Type B pancreatic cell (in vitro differentiated cells): Measurements from ENCODE around the gene MRPL22. TPM values are rescaled to one million over a fixed set of nuclear protein-coding genes. Genes with fewer than 3 reads are reported as not detected.

Experiments
- DNase-seq: peaks from one replicate; pipeline ENCODE4 v3.0.0; 2021; ENCODE audit warnings: mixed read lengths; ENCODE audit not compliant: unreplicated experiment; ENCODE audit errors: extremely low spot score
- H3K27ac Mint-ChIP-seq: 2 replicates; pipeline ENCODE4 v1.8.0; 2021; ENCODE audit warnings: mild to moderate bottlenecking, mixed read lengths
- H3K27me3 Mint-ChIP-seq: 2 replicates; pipeline ENCODE4 v1.8.0; 2021; ENCODE audit warnings: mixed read lengths
- H3K36me3 Mint-ChIP-seq: 2 replicates; pipeline ENCODE4 v1.8.0; 2021; ENCODE audit warnings: mixed read lengths
- H3K4me1 Mint-ChIP-seq: one replicate; pipeline ENCODE4 v1.8.0; 2021; ENCODE audit warnings: mixed read lengths; ENCODE audit not compliant: unreplicated experiment
- H3K4me3 Mint-ChIP-seq: 2 replicates; pipeline ENCODE4 v1.8.0; 2021; ENCODE audit warnings: mild to moderate bottlenecking, mixed read lengths
- H3K9me3 Mint-ChIP-seq: 2 replicates; pipeline ENCODE4 v1.8.0; 2021; ENCODE audit warnings: mixed read lengths
- CTCF ChIP-seq: fragments of 200-600 bp; sonication (generic); conservative IDR thresholded peaks from 2 replicates; pipeline ENCODE4 v1.5.0; 2021; ENCODE audit warnings: antibody characterized with exemption, mild to moderate bottlenecking
- total RNA-seq: library from RNA; stranded (reverse); gene quantifications from 2 replicates; pipeline ENCODE4 v1.2.1, GENCODE V29; 2021; ENCODE audit warnings: low replicate concordance

The MRPL22 gene
- total RNA-seq, 1 donor from 2014 or later: 54.9 TPM

- H3K9me3 Mint-ChIP-seq: no peaks in the 10 kb centered on the region
- H3K4me3 Mint-ChIP-seq: no peak overlapping the region
- no peak overlapping the region for H3K27ac Mint-ChIP-seq
- DNase-seq: no peak
- no peaks in the 10 kb centered on the region for H3K36me3 Mint-ChIP-seq
- no peaks in the 10 kb centered on the region for H3K4me1 Mint-ChIP-seq
- no peak for TF ChIP-seq CTCF
- H3K27me3 Mint-ChIP-seq: peaks cover 2% of the 10 kb centered on the region
Observed at GRCh38 chr5:154986151-154986550, 45.3 kb downstream of the MRPL22 start.

- TF ChIP-seq CTCF: no peak
- H3K36me3 Mint-ChIP-seq: no peaks in the 10 kb centered on the region
- H3K9me3 Mint-ChIP-seq: no peaks in the 10 kb centered on the region
- H3K4me3 Mint-ChIP-seq: no peak overlapping the region
- no peak for DNase-seq
- no peaks in the 10 kb centered on the region for H3K4me1 Mint-ChIP-seq
- peaks cover 2% of the 10 kb centered on the region for H3K27me3 Mint-ChIP-seq
- H3K27ac Mint-ChIP-seq: no peak overlapping the region
Observed at GRCh38 chr5:154989626-154990025, 48.8 kb downstream of the MRPL22 start.

GRCh38 chr5:154993461-154993860 lies 52.6 kb downstream of the MRPL22 start:
- no peak for DNase-seq
- no peaks in the 10 kb centered on the region for H3K36me3 Mint-ChIP-seq
- H3K27ac Mint-ChIP-seq: no peak overlapping the region
- H3K27me3 Mint-ChIP-seq: no peaks in the 10 kb centered on the region
- no peak for TF ChIP-seq CTCF
- H3K9me3 Mint-ChIP-seq: no peaks in the 10 kb centered on the region
- no peak overlapping the region for H3K4me3 Mint-ChIP-seq
- no peaks in the 10 kb centered on the region for H3K4me1 Mint-ChIP-seq

- no peaks in the 10 kb centered on the region for H3K9me3 Mint-ChIP-seq
- H3K27me3 Mint-ChIP-seq: no peaks in the 10 kb centered on the region
- H3K27ac Mint-ChIP-seq: no peak overlapping the region
- H3K4me3 Mint-ChIP-seq: no peak overlapping the region
- H3K36me3 Mint-ChIP-seq: no peaks in the 10 kb centered on the region
- H3K4me1 Mint-ChIP-seq: no peaks in the 10 kb centered on the region
- TF ChIP-seq CTCF: peak; percentile 60
- no peak for DNase-seq
Observed at GRCh38 chr5:154995679-154996078, 54.8 kb downstream of the MRPL22 start.

- H3K36me3 Mint-ChIP-seq: no peaks in the 10 kb centered on the region
- DNase-seq: no peak
- H3K4me3 Mint-ChIP-seq: no peak overlapping the region
- H3K27ac Mint-ChIP-seq: no peak overlapping the region
- H3K9me3 Mint-ChIP-seq: no peaks in the 10 kb centered on the region
- no peak for TF ChIP-seq CTCF
- H3K4me1 Mint-ChIP-seq: no peaks in the 10 kb centered on the region
- H3K27me3 Mint-ChIP-seq: no peaks in the 10 kb centered on the region
Observed at GRCh38 chr5:154997746-154998145, 56.9 kb downstream of the MRPL22 start.

- Mint-ChIP-seq H3K27ac (no peak overlapping the region), H3K36me3 (no peaks in the 10 kb centered on the region), H3K4me3 (no peak overlapping the region), H3K4me1 (no peaks in the 10 kb centered on the region), H3K9me3 (no peaks in the 10 kb centered on the region), H3K27me3 (no peaks in the 10 kb centered on the region)
- no peak for TF ChIP-seq CTCF
- DNase-seq: no peak
Observed at GRCh38 chr5:154999865-155000264, 59.0 kb downstream of the MRPL22 start.
